ENCODE results near the gene AUTS2. TPM values are rescaled to one million over a fixed set of nuclear protein-coding genes. Genes with fewer than 3 reads are reported as not detected.

The AUTS2 gene
- total and polyA plus RNA-seq, 4 donors = 4.9 to 24.4 (median 7.0) TPM

DNA sequence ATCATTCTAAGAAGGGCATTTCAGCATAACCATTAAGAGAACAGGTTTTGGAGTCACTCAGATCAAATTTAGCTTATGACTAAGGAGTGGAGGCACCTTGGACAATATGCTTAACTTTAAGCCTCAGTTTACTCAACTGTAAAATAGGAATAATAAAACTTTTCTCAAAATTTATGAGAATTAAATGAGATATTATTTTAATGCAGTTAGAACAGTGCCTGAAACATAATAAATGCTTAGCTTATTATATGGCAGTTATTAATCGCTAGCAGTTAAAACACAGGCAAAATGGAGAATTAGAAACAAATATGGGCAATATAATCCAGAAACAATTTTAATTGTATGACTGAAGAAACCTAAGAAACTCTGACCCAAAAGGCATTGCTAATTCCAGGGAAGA, 2.9 kb upstream of the AUTS2 start:
- no peak overlapping the region for H3K9ac ChIP-seq (ENCODE audit: low read depth in 1 of 2, low read length in 2 of 2)
- peaks cover 0 to 23% (median 9%) of the 10 kb centered on the region in 4 donors for H3K4me1 ChIP-seq (ENCODE audit: control insufficient read depth in 4 of 4, insufficient read depth in 4 of 4, low read length in 3 of 4)
- H3K9me3 ChIP-seq (ENCODE audit: control insufficient read depth in 4 of 4, low read length in 3 of 4) = peaks cover 0 to 5% (median 5%) of the 10 kb centered on the region in 4 donors
- no peaks in the 10 kb centered on the region for H3K36me3 ChIP-seq (ENCODE audit: control insufficient read depth in 4 of 4, insufficient read depth in 3 of 4, low read depth in 1 of 4, low read length in 3 of 4)
- TF ChIP-seq RAD21 (IDR thresholded peaks at IDR 0.05) = no peak
- TF ChIP-seq HNF4A (conservative IDR thresholded peaks at IDR 0.05) = no peak
- no peak for TF ChIP-seq HNF4G (IDR thresholded peaks at IDR 0.05)
- TF ChIP-seq, protein P1, sequence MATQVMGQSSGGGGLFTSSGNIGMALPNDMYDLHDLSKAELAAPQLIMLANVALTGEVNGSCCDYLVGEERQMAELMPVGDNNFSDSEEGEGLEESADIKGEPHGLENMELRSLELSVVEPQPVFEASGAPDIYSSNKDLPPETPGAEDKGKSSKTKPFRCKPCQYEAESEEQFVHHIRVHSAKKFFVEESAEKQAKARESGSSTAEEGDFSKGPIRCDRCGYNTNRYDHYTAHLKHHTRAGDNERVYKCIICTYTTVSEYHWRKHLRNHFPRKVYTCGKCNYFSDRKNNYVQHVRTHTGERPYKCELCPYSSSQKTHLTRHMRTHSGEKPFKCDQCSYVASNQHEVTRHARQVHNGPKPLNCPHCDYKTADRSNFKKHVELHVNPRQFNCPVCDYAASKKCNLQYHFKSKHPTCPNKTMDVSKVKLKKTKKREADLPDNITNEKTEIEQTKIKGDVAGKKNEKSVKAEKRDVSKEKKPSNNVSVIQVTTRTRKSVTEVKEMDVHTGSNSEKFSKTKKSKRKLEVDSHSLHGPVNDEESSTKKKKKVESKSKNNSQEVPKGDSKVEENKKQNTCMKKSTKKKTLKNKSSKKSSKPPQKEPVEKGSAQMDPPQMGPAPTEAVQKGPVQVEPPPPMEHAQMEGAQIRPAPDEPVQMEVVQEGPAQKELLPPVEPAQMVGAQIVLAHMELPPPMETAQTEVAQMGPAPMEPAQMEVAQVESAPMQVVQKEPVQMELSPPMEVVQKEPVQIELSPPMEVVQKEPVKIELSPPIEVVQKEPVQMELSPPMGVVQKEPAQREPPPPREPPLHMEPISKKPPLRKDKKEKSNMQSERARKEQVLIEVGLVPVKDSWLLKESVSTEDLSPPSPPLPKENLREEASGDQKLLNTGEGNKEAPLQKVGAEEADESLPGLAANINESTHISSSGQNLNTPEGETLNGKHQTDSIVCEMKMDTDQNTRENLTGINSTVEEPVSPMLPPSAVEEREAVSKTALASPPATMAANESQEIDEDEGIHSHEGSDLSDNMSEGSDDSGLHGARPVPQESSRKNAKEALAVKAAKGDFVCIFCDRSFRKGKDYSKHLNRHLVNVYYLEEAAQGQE (IDR thresholded peaks at IDR 0.05) = no peak
- TF ChIP-seq GABPA (IDR thresholded peaks at IDR 0.05 in 1 of 2, conservative IDR thresholded peaks at IDR 0.05 in 1 of 2) = no peak
- TF ChIP-seq NR2F2 (IDR thresholded peaks at IDR 0.05) = no peak
- TF ChIP-seq EGR1 (IDR thresholded peaks at IDR 0.05; ENCODE audit: low read depth in 2 of 2) = no peak
- no peak for TF ChIP-seq SP1 (IDR thresholded peaks at IDR 0.05)
- TF ChIP-seq RXRA (IDR thresholded peaks at IDR 0.05) = no peak
- no peak for TF ChIP-seq FOXA2 (IDR thresholded peaks at IDR 0.05)
- no peak for DNase-seq (ENCODE audit: low spot score)
- H3K27ac ChIP-seq (ENCODE audit: low read depth in 1 of 2, low read length in 2 of 2) = no peak overlapping the region
- no peaks in the 10 kb centered on the region for H3K27me3 ChIP-seq (ENCODE audit: control insufficient read depth in 4 of 4, insufficient read depth in 4 of 4, low read length in 3 of 4)
- WGBS = 98% methylated on average over 1 of the region's 1 CpG
- H3K4me3 ChIP-seq (ENCODE audit: low read depth in 1 of 3, low read length in 3 of 3) = no peak overlapping the region

DNA sequence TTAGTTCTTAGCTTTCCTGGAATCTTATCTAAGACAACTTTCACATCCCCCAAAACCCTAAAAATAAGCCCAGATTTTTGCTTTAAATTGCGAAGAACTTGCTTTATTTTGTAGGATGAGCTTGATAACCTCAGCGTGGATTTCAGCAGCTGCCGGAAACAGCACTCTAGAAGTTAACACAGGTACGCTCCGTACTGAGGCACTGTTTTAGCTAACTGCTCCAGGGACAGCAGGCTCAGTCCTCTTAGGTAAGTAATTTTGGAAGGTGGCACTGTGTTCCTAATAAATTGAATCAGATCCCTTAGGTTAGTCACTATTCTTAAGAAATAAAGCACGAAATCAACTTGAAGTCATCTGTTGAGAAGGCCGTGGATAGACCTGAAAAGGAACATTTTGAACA, 2.2 kb upstream of the AUTS2 start:
- WGBS = 89% methylated on average over 7 of the region's 7 CpGs
- H3K27ac ChIP-seq (ENCODE audit: low read depth in 1 of 2, low read length in 2 of 2) = no peak overlapping the region

More for the DNA sequence above, 2.2 kb upstream of the AUTS2 start:
- Histone ChIP-seq H3K9me3 (ENCODE audit: control insufficient read depth in 4 of 4, low read length in 3 of 4) (peaks cover 0 to 3% (median 2%) of the 10 kb centered on the region in 4 donors), H3K9ac (ENCODE audit: low read depth in 1 of 2, low read length in 2 of 2) (no peak overlapping the region), H3K27me3 (ENCODE audit: control insufficient read depth in 4 of 4, insufficient read depth in 4 of 4, low read length in 3 of 4) (no peaks in the 10 kb centered on the region), H3K4me1 (ENCODE audit: control insufficient read depth in 4 of 4, insufficient read depth in 4 of 4, low read length in 3 of 4) (peaks cover 0 to 23% (median 9%) of the 10 kb centered on the region in 4 donors), H3K4me3 (ENCODE audit: low read depth in 1 of 3, low read length in 3 of 3) (no peak overlapping the region), H3K36me3 (ENCODE audit: control insufficient read depth in 4 of 4, insufficient read depth in 3 of 4, low read depth in 1 of 4, low read length in 3 of 4) (no peaks in the 10 kb centered on the region)
- TF ChIP-seq, protein P2, sequence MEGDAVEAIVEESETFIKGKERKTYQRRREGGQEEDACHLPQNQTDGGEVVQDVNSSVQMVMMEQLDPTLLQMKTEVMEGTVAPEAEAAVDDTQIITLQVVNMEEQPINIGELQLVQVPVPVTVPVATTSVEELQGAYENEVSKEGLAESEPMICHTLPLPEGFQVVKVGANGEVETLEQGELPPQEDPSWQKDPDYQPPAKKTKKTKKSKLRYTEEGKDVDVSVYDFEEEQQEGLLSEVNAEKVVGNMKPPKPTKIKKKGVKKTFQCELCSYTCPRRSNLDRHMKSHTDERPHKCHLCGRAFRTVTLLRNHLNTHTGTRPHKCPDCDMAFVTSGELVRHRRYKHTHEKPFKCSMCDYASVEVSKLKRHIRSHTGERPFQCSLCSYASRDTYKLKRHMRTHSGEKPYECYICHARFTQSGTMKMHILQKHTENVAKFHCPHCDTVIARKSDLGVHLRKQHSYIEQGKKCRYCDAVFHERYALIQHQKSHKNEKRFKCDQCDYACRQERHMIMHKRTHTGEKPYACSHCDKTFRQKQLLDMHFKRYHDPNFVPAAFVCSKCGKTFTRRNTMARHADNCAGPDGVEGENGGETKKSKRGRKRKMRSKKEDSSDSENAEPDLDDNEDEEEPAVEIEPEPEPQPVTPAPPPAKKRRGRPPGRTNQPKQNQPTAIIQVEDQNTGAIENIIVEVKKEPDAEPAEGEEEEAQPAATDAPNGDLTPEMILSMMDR (IDR thresholded peaks at IDR 0.05; ENCODE audit: low read depth, low read length, missing input control) = no peak
- TF ChIP-seq ZBTB33 (IDR thresholded peaks at IDR 0.05) (no peak), RAD21 (IDR thresholded peaks at IDR 0.05) (no peak), SP1 (IDR thresholded peaks at IDR 0.05) (no peak), HNF4G (IDR thresholded peaks at IDR 0.05) (no peak), YY1 (IDR thresholded peaks at IDR 0.05) (no peak), GABPA (IDR thresholded peaks at IDR 0.05 in 1 of 2, conservative IDR thresholded peaks at IDR 0.05 in 1 of 2) (no peak), NR2F2 (IDR thresholded peaks at IDR 0.05) (no peak)
- TF ChIP-seq, protein P3, sequence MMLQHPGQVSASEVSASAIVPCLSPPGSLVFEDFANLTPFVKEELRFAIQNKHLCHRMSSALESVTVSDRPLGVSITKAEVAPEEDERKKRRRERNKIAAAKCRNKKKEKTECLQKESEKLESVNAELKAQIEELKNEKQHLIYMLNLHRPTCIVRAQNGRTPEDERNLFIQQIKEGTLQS (IDR thresholded peaks at IDR 0.05) = no peak
- TF ChIP-seq, protein P4, sequence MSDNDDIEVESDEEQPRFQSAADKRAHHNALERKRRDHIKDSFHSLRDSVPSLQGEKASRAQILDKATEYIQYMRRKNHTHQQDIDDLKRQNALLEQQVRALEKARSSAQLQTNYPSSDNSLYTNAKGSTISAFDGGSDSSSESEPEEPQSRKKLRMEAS (IDR thresholded peaks at IDR 0.05) = no peak
- no peak for DNase-seq (ENCODE audit: low spot score)
